Epithelial cell of alveolus of lung (primary cell): ENCODE results near the gene C5orf34. TPM values are rescaled to one million over a fixed set of nuclear protein-coding genes. Genes with fewer than 3 reads are reported as not detected.

ENCODE experiments used
- total RNA-seq: library from RNA; depleted of rRNA; stranded (reverse); fragments of >200 nt; gene quantifications from 2 replicates; pipeline ENCODE4 v1.2.1, GENCODE V29; 2015

The C5orf34 gene, protein sequence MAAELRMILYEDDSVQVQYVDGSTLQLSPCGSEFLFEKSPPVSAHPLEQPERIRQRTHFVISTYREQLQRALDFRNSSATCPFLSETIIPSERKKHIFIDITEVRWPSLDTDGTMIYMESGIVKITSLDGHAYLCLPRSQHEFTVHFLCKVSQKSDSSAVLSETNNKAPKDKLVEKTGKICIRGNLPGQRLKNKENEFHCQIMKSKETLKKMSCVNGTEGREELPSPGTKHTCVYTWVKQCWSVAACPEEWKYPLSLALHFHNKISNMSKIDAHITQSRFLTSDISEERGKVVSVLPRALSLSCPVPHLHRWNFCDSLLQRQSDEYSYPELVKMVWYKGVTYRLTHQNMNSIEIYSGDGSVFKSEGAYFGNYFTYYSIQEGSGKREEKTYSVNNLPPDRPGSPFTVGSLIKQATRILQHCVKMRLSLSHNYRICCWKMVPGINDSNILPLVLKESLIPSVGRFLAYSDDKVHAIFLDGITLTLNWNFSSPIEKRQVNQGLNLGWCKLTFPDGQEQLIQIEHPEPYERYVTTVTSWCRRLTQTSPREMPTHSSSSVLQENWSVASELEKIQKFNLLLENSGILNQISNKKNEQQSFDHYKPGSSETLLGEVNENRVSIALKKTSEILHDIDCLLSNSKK
- 3.6 and 8.2 TPM in 2 replicates for total RNA-seq

DNA sequence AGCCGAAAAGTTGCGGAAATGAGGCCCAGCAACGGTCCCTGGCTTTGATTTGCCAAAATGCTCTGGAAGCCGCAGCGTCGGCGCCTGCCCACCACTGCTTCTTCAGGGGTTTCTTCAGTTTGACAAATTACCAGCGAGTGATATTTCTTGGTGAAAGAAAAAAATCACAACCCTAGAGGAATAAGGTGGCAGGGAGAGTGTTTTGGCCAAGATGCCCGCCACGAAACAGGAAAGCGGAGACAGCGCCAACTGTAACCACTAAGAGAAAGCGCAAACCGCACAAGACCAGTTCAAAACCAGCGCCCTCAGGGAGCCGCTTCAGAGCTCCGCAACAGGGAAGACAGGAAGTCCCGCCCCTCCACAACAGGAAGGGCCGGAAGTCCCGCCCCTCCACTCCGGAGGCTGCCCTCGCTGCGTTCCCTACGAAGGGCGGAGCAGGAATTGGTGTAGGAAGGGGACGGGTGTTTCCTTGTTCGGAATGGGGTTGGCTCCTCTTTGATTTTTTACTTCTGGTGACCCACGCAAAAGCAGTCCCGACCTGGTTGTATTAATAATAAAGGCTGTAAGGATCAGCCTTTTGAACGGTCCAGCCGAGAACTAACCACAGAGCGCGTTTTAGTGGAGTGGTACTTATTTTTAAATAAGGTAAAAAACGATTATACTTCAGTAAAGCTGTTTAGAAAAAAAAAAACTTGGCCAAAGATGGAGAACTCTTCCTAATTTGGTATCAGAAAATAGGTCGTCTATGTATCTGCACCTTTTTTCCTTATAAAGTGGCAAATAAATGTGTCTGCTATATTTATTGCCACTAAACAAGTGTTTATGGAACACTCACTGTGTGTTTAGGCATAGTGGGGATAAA lies at the start of gene C5orf34:
C5orf34 (minus strand) TSS at position 333 of the 862 bp plus-strand sequence. CDS start 5,809 bp downstream, outside the sequence.

DNA sequence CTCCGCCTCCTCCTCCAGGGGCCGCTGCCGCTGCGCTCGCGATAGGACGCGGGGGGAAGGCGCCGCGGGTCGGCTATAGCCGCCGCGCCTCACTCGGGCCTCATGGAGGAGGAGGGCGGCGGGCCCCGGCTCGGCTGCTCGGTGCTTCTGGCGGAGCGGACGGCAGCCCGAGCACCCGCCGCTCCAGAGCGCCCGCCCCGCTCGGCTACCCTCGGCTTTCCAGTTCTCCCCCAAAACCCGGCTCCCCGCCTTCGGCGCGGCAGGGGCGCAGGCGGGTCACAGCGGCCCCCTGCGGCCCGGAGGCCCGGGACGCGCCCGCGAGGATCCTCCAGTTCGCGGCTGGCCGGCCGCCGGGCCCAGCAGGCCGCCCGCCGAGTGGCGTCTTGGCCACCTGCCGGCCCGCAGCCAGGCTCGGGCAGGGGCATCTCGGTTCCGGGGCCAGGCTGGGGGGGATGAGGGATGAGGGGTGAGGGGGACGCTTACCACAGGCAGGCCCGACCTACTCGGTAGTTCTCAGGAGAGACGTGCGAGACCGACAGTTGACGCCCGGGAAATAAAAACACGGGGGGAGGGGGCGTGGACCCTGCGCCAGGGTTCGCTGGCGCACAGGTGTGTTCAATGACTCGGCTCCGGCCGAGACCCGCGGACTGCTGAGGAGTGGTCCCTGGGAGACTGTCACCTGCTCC lies 42.1 kb upstream of the C5orf34 start, which contains the start of gene PAIP1:
PAIP1 (minus strand) TSS at position 221 of the 686 bp plus-strand sequence. CDS start 231 bp downstream, outside the sequence.

DNA sequence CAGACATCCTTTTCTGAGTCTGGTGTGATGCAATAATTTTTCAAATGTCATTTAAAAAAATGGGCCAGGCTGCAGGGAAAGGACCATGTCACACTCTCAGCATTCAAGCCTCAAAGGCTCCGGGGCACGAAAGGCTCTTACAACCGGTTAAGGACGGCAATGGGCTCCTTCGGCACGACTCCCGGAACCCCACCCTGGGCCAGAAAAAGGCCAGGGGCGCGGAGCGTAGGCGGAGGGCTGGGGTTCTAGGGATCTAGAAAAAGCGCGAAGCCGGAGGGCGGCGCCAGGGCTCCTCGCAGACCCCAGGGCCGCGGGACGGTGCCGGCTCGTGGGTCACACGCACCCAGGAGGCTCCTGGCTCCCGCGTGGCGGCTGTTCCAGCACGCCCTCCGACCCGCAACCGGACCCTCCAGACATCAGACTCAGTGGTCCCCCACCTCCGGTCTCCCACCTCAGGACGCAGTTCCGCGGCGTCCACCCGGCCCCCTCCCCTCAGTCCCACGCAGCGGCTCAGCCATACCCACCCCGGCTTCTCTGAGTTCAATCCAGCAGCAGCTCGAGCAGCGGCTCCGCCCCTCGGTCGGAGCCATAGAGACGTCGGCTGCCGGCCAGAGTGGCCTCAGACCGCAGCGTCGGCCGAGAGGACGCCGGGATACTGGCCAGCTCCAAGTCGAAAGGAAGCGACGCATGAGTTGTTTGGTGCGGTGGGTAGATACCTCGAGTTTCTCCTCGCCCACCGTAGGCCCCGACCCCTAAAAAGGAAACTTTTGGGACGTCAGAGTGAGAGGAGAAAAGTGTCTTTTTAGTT lies 31.4 kb downstream of the C5orf34 start, which contains the start of gene TMEM267:
TMEM267 (minus strand) TSS at position 568 of the 808 bp plus-strand sequence. CDS start 29,896 bp downstream, outside the sequence.

Other genes with a start within 250 kb of the C5orf34 start
- 8.5 and 82.2 TPM in 2 replicates for gene HMGCS1, start 201.7 kb downstream of the C5orf34 start, total RNA-seq
- 0.65 and 1.0 TPM in 2 replicates for gene CCL28, start 102.8 kb downstream of the C5orf34 start, total RNA-seq
- 8.4 and 10.0 TPM in 2 replicates for gene TMEM267, start 31.3 kb downstream of the C5orf34 start, total RNA-seq
- 71.8 and 85.8 TPM in 2 replicates for gene PAIP1, start 41.9 kb upstream of the C5orf34 start, total RNA-seq
- 29.9 and 45.4 TPM in 2 replicates for gene NNT, start 88.0 kb upstream of the C5orf34 start, total RNA-seq